Stimulated activated naive CD4-positive, alpha-beta T cell treated with Interleukin-2 at 50 U/mL for 16 hours (primary cell): ENCODE results near the gene PCNX1.

Experiments used
- DNase-seq: peaks from one replicate; lab custom pipeline; 2025; lab: John Stamatoyannopoulos, UW

PCNX1 gene

DNA sequence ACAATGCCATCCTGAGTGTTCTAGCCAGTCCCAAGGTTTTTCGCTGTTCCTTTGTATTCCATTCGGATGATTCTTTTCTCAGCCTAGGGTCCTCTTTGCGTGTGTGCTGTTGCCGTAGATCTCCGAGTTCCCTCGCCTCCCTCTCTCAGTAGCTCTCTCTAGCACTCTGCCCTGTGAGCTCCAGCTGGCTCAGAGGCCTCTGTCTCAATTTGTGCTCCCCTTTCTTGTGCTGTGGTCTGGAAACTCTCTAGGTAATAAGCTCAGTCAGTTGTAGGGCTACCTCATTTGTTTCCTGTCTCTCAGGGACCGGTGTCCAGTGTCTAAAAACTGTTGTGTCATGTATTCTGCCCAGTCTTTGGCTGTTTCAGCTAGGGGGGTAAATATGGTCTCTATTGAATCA, 179.3 kb downstream of the PCNX1 start:
- DNase-seq = no peak

- DNase-seq = no peak
Measured at GRCh38 chr14:71089971-71090370, 182.7 kb downstream of the PCNX1 start.

DNA sequence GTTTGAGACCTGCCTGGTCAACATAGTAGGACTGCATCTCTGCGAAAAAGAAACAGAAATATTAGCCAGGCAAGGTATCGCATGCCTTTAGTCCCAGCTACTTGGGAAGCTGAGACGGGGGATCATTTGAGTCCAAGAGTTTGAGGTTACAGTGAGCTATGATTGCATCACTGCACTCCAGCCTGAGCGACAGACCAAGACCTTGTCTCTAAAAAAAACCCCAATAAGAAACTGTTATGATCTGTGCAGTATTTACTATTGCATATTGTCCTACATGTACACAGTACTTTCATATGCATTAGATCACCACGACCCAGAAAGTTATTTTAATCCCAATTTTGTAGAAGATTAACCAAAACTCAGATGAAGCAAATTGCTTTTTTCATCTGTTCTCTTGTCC, 187.5 kb downstream of the PCNX1 start:
- no peak for DNase-seq

- no peak for DNase-seq
Measured at GRCh38 chr14:71096947-71097346, 189.7 kb downstream of the PCNX1 start.

DNA sequence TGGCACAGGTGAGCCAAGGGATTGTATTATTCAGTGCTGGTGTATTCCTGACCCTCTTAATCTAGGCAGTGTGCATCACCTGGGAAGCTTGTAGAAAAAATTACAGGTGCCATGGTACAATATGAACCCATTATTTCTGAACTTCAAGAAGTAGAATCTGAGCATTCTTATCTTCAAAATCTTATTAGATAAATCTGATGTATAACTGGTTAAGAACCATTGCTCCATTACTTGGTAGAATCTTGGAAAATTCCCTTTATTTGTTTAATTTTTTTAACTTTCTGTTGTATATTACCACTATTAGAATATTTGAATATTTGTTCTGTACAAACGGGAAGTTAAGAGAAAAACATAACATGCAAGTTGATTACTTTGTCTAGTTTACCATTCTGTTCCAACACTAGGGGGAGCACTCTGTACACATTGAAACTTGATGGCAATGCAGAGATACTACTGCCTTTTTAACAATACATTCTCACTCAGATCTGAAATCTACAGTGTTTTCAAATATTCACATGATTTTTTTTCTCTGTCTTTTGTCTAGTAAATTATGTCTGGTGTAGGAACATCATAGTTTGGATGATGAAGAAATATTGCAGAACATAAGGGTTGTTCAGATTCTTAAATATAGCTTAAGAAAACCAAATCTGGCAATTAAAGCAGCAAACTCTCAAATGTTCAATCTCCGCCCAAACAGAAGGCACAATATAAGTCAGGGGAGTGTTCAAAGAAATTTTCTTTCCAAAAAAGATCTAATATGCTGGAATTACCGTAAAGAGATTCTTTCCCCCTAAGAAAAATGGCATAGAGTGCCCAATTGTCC, 196.6 kb downstream of the PCNX1 start:
- DNase-seq = no peak

DNA sequence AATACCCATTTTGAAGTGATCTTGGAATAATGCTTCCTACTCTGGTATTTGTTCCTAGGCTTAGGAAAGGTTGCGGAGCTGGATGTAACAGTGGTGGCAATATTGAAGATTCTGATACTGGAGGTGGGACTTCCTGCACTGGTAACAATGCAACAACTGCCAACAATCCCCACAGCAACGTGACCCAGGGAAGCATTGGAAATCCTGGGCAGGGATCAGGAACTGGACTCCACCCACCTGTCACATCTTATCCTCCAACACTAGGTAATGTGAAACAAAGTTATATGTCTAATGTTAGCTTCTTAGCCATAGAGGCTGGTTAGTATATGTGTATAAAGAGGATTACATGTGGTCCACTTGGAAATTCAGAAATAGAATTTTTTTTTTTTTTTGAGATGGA, 197.9 kb downstream of the PCNX1 start:
- no peak for DNase-seq

GRCh38 chr14:71107921-71108320, 200.7 kb downstream of the PCNX1 start:
- DNase-seq = no peak

DNA sequence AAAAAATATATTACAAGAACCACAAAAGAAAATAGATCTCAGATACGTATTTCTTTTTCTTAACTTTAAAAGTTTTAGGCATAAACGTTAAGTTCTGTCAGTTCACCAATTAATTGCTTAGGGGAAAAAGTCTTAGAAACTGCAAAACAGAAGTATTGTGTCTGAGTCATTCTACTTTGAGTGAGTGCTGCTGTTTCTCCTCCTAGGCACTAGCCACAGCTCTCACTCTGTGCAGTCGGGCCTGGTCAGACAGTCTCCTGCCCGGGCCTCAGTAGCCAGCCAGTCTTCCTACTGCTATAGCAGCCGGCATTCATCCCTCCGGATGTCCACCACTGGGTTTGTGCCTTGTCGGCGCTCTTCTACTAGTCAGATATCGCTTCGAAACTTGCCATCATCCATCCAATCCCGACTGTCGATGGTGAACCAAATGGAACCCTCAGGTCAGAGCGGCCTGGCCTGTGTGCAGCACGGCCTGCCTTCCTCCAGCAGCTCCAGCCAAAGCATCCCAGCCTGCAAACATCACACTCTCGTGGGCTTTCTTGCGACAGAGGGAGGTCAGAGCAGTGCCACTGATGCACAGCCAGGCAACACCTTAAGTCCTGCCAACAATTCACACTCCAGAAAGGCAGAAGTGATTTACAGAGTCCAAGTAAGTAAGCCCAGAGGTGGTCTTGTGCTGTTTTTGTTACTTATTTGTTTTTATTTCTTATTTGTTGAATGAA, 201.3 kb downstream of the PCNX1 start:
- DNase-seq = no peak

DNA sequence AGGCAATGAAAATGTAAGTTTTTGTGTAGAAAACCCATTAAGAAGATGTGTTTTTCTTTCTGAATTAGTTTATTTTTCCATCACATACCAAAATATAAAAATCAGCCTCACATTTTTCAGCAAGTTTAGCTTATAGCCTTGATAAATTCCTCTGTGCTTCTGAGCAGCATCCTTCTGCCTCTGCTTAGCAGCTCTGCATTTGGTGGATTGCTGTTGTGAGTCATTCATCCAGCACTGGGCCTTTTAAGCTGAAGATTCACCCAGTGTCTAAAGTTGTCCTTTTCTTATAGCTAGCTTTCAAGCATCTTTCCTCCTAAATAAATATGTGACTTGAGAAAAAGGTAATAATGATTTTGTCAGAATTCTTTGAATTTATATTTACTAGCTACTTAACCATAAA, 206.1 kb downstream of the PCNX1 start:
- no peak for DNase-seq

GRCh38 chr14:71114565-71114964, 207.3 kb downstream of the PCNX1 start:
- no peak for DNase-seq

DNA sequence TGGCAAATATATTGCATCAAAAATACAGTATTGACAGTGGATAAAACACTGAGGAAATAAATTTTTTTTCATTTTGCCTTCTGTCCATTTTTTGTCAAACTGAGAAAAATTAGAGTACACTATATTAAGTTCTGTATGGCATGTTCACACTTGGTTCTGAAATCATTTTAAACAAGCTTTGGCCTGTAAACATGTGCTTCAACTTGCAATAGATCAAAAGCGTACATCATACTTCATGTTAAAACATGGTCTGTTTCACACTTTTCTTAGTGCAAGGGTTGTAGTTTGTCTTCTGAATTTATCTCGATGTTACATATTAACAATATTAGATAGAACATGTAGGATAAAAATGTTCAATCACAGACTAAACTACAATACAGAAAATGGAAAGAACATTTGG, 208.0 kb downstream of the PCNX1 start:
- DNase-seq = no peak

GRCh38 chr14:71115821-71116567, 208.7 kb downstream of the PCNX1 start:
- DNase-seq = no peak

DNA sequence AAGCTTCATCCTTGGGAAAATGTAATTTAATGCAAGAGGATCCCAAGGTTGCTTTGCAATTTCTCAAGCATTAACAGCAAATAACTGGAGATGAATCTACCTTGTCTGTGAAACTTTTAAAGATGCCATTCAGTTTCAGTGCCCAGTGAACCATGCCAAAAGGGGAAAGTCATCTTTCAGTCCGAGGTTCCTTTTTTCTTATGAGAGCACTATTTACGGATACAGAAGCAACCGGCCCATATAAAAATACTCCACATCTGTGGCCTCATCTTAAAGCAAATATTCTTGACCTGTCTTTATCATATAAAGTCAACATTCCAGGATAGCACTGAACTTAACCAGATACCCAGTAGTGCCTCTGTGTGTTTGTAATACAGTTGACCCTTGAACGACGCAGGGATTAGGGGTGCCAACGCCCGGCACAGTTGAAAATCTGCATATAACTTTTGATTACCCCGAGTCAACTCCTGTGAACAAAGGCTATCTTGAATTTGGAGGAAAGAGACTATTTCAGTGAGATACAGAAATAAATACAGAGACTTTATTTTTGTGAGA, 209.4 kb downstream of the PCNX1 start:
- DNase-seq = no peak

GRCh38 chr14:71117839-71118743, 210.8 kb downstream of the PCNX1 start:
- DNase-seq = no peak

GRCh38 chr14:71119075-71119474, 211.8 kb downstream of the PCNX1 start:
- no peak for DNase-seq

DNA sequence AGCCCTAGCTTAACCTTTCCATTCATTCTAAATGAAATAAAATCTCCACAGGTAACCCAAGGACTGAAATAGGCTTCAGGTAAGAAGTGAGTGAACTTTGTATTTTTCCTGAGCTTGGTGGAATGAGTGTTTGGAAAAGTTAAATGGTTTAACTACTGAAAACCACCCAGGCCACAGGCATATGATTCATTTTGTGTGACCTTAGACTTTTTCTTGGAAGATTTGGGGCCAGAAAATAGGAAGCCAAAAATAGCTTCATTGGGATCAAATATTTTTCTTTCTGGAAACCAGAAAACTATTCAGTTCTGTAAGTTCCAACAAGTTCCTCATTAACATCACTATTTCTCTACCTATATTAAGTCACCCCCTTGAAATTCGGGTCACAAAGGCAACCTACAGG, 212.6 kb downstream of the PCNX1 start:
- no peak for DNase-seq

DNA sequence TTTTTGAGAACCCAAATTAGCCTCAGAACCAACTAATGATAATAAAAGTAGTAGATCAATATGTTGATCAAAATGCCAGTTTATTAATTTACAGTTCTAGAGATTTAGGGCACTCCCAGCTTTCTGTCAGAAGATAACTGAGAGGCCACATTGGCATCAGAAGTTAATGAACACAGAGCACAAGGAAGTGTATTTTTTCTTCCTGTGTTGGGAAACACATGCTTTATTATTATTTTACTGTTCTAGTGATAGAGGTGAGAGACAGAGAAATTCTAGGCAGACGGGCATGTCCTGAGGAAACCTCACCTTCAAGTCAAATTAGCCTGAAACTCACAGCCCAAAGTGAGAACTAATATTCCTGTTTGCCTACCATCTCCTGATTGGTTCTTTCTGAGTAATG, 213.7 kb downstream of the PCNX1 start:
- DNase-seq = no peak

DNA sequence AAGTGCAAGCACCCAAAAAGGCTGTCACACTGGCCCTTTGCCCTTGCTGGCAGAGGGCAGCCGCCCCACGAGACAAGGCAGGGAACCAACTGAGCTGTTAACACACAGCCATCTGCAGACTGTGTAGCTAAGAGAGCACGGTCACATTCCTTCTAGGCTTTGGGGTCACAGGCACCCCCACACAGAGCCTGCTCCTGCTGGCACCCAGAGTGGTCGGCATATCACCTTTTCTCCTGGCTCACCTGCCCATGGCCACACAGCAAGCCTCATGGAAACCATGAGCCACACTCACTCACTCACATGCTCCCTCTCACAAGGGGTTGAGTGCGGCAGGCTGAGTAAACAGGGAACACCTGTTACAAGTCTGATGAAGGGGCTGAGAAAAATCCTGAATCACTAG, 214.5 kb downstream of the PCNX1 start:
- DNase-seq = no peak

DNA sequence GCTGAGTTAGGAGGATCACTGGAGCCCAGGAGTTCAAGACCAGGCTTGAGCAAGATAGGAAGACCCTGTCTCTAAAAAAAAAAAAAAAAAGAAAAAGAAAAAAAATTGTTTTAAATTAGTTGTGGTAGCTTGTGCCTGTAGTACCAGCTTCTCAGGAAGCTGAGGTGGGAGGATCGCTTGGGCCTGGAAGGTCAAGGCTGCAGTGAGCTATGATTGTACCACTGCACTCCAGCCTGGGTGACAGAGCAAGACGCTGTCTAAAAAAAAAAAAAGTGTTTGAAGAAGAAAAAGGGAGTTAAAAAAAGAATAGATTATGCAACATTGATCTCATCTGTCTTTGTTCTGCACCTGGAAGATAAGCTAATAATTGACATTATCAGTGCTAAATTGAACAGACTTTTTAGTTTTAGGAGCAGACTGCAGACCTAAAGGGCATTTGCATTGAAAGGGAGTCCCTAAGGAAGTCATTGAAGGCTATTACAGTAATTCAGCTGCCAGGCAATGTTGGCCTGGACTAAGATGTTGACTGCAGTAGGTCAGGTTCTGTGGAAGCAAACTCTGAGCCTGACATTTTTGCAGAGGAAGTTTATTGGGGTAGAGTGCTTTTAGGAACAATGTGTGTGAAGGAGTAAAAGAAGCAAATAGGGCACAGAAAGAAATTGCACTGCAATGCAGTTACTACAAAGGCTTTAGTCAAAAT, 215.8 kb downstream of the PCNX1 start:
- DNase-seq = no peak

- DNase-seq = no peak
Measured at GRCh38 chr14:71123579-71124135, 216.4 kb downstream of the PCNX1 start.
